SHP77 treated with DMSO at 0.1 percent for 48 hours (cell line): ENCODE data around the gene GPC5.

Experiments used
- DNase-seq: peaks from one replicate; lab custom pipeline; 2025; lab: John Stamatoyannopoulos, UW

GPC5 gene

GRCh38 chr13:91714855-91715254 lies 316.4 kb downstream of the GPC5 start:
- no peak for DNase-seq

- DNase-seq = no peak
These were observed 318.1 kb downstream of the GPC5 start for GRCh38 chr13:91716436-91717065.

- DNase-seq = peak; percentile 42
These were observed 320.6 kb downstream of the GPC5 start for GRCh38 chr13:91719033-91719432.

- DNase-seq = no peak
These were observed 323.0 kb downstream of the GPC5 start for GRCh38 chr13:91721413-91721812.

- DNase-seq = no peak
These were observed 324.0 kb downstream of the GPC5 start for GRCh38 chr13:91722267-91722884.

- no peak for DNase-seq
These were observed 326.2 kb downstream of the GPC5 start for GRCh38 chr13:91724591-91724990.

- DNase-seq = no peak
These were observed 327.2 kb downstream of the GPC5 start for GRCh38 chr13:91725646-91726045.

GRCh38 chr13:91726671-91727070 lies 328.2 kb downstream of the GPC5 start:
- DNase-seq = no peak

GRCh38 chr13:91729859-91730258 lies 331.4 kb downstream of the GPC5 start:
- DNase-seq = no peak

- no peak for DNase-seq
These were observed 341.3 kb downstream of the GPC5 start for GRCh38 chr13:91739751-91740150.

GRCh38 chr13:91740756-91741155 lies 342.3 kb downstream of the GPC5 start:
- no peak for DNase-seq

- DNase-seq = no peak
These were observed 343.5 kb downstream of the GPC5 start for GRCh38 chr13:91741925-91742324.

GRCh38 chr13:91744284-91744683 lies 345.9 kb downstream of the GPC5 start:
- DNase-seq = no peak

GRCh38 chr13:91745967-91746366 lies 347.5 kb downstream of the GPC5 start:
- DNase-seq = no peak

GRCh38 chr13:91747186-91747585 lies 348.8 kb downstream of the GPC5 start:
- no peak for DNase-seq

GRCh38 chr13:91748416-91749089 lies 350.1 kb downstream of the GPC5 start:
- DNase-seq = no peak

GRCh38 chr13:91758724-91759123 lies 360.3 kb downstream of the GPC5 start:
- no peak for DNase-seq

- no peak for DNase-seq
These were observed 364.5 kb downstream of the GPC5 start for GRCh38 chr13:91762957-91763356.

- DNase-seq = no peak
These were observed 366.1 kb downstream of the GPC5 start for GRCh38 chr13:91764527-91764926.

GRCh38 chr13:91767651-91768050 lies 369.2 kb downstream of the GPC5 start:
- DNase-seq = no peak

GRCh38 chr13:91768746-91769145 lies 370.3 kb downstream of the GPC5 start:
- DNase-seq = no peak

- no peak for DNase-seq
These were observed 372.8 kb downstream of the GPC5 start for GRCh38 chr13:91771229-91771628.

GRCh38 chr13:91773591-91774227 lies 375.3 kb downstream of the GPC5 start:
- DNase-seq = no peak
